Brain microvascular endothelial cell (primary cell): ENCODE measurements around the gene SNRNP200.
A peak's percentile ranks its signal among the peaks of the same experiment; 100 is the strongest.

Source experiments
- DNase-seq: peaks from one replicate; pipeline ENCODE4 v3.0.0-alpha.2; 2020
- H3K27ac ChIP-seq: fragments of 250-450 bp; sonication (Bioruptor Pico); 2 replicates; pipeline ENCODE4 v1.5.1; 2020; ENCODE audit warnings: mild to moderate bottlenecking, moderate library complexity
- H3K27me3 ChIP-seq: fragments of 250-450 bp; sonication (Bioruptor Pico); replicated peaks from 2 replicates; pipeline ENCODE4 v1.5.1; 2020; ENCODE audit warnings: mild to moderate bottlenecking
- H3K36me3 ChIP-seq: fragments of 250-450 bp; sonication (Bioruptor Pico); replicated peaks from 2 replicates; pipeline ENCODE4 v1.5.1; 2020; ENCODE audit warnings: mild to moderate bottlenecking
- H3K4me3 ChIP-seq: 2 replicates; pipeline ENCODE4 v1.5.1; 2011; ENCODE audit warnings: low read depth, mild to moderate bottlenecking, control low read depth, low read length, moderate library complexity
- CTCF ChIP-seq: IDR thresholded peaks from 2 replicates; pipeline ENCODE4 v1.5.1; 2011; ENCODE audit warnings: low read depth, mild to moderate bottlenecking, moderate library complexity, low read length, control low read depth, inconsistent platforms; ENCODE audit errors: missing control alignments
- in situ Hi-C: cut with HindIII; loops from 2 replicates; pipeline ENCODE4 v1.10.0; 2017; ENCODE audit warnings: low sequenced_read_pairs, low pct_ligation_motif_present

SNRNP200 gene

DNA sequence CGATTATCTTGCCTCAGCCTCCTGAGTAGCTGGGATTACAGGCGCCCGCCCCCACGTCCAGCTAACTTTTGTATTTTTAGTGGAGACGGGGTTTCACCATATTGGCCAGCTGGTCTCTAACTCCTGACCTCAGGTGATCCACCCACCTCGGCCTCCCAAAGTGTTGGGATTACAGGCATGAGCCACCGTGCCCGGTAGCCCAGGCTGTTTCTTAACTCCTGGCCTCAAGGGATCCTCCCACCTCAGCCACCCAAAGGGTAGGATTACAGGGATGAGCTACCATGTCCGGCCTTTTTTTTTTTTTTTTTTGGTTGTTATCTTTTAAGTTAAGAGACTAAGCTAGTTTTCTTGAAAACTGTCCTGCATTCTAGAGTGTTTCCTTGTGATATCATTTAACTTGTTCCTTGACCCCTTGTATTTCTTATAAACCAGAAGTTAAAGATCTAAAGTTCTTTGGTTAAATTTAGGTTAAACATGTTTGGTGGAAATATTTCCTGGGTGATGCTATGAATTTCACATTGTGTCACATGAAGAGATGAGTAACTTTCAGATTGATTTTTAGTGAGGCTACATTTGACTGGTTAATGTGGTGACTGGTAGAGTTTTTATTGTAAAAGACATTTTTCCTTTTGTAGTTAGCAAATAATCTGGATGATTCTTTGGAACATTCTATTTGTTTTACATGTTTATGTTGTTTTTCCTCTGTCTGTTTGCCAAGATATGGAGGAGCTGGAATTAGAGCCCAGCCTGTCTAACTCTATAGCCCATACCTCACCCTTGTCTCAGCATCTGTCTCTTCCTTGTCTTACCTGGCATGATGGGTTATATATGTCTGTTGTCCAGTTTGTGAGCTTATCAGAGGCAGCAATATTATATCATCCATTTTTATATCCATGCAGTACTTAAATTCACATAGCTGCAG, 35.4 kb upstream of the SNRNP200 start:
- H3K27ac ChIP-seq: peak overlapping the region; percentile 40

DNA sequence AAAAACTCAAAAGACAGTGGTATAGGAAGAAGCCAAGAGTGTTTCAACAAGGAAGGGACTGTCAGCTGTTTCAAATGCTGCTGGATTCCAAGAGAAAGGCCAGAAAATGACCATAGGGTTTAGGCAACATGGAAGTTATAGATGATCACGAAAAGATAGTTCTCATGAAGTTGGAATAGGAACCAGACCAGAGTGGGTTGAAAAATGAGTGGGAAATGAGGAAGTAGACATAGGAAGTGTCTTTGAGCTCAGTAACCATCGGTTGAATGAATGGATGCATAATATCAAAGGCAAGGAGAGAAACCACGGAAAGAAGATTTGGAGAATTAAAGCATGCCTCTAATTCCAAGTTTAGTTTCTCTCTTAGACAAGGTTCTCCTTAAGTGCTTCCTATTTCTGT, 31.5 kb upstream of the SNRNP200 start:
- TF ChIP-seq CTCF: no peak
- in situ Hi-C loops: no loop called here
- Histone ChIP-seq H3K27ac (no peak overlapping the region), H3K27me3 (no peaks in the 10 kb centered on the region), H3K36me3 (no peaks in the 10 kb centered on the region), H3K4me3 (no peak overlapping the region)
- no peak for DNase-seq

More for the DNA sequence above, 35.4 kb upstream of the SNRNP200 start:
- no peak for TF ChIP-seq CTCF
- DNase-seq: no peak
- in situ Hi-C loops: no loop called here
- Histone ChIP-seq H3K4me3 (no peak overlapping the region), H3K27me3 (no peaks in the 10 kb centered on the region), H3K36me3 (no peaks in the 10 kb centered on the region)

DNA sequence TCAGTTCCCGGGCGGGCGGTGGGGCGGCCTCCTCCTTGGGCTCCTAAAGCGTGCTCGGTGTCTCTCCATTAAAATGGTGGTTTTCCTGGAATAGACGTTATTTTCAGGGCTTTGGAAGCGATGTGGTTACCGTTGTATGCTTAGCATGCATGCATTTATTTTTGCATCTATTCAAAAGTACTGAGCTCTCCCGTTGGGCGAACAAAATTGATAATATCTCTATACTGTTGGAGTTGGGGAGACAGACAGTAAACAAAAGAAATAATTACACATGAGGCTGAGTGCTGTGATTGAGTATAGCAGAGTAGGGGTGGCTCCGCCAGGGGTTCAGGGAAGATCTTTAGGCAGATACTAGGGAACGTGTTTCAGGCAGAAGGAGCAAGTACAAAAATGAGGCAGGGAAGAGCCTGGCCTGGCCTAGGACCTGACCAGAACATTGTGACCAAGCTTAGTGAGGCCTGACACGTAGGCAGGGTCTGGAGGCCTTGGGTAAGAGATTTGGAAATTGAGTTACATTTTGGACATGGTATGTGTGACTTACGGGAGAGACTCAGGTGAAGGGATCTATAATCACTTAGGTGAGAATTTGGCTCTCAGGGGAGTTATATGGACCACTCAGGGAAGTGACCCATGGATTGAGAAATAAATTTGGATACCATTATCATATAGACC, 30.9 kb upstream of the SNRNP200 start:
- Histone ChIP-seq H3K27me3 (no peaks in the 10 kb centered on the region), H3K36me3 (no peaks in the 10 kb centered on the region), H3K4me3 (peak overlapping the region; percentile 77), H3K27ac (no peak overlapping the region)
- in situ Hi-C loops: no loop called here
- DNase-seq: no peak
- TF ChIP-seq CTCF: no peak

DNA sequence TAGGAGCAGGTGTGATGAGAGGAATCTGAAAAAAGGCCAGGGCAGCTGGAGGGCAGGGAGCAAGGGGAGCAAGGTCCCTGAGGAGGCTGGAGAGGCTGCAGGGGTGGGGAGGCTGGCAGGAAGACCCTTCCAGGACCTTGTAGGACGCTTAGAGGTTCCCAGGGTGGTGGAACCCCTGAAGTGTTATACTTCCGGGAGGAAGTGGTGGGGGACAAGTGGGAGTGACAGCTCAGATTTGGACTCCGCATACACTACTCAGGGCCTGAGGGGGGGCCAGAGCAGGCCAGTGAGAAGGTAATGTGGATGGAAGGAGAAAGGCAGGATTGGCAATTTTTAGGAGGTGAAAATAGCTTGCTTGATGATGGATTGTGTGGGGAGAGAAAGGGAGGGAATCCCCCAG, 28.4 kb upstream of the SNRNP200 start:
- in situ Hi-C loops: no loop called here
- no peak for DNase-seq
- TF ChIP-seq CTCF: no peak
- H3K4me3 ChIP-seq: no peak overlapping the region
- H3K36me3 ChIP-seq: no peaks in the 10 kb centered on the region
- no peaks in the 10 kb centered on the region for H3K27me3 ChIP-seq
- no peak overlapping the region for H3K27ac ChIP-seq

DNA sequence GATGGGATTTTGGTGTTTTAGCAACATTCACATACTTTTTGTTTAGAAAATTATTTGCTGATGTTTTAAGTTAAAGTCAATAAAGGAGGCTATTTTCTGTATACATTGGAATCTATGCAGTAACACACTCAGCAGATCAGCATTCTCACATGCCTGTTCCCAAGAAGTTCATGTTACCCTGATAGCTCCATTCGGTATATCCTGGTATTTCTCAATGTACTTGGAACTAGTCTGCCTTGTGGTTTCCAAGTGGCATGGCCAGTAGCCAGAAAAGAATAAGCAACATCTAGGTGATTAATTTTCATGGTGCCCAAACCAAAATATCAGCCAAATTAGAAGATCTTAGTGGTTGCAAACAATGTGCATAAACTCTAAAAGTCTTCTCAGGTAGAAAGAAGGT, 25.1 kb upstream of the SNRNP200 start:
- H3K4me3 ChIP-seq: no peak overlapping the region
- in situ Hi-C loops: no loop called here
- no peak overlapping the region for H3K27ac ChIP-seq
- no peak for TF ChIP-seq CTCF
- DNase-seq: no peak
- no peaks in the 10 kb centered on the region for H3K36me3 ChIP-seq
- no peaks in the 10 kb centered on the region for H3K27me3 ChIP-seq
